ENCODE results near the gene CLEC4G.

DNA sequence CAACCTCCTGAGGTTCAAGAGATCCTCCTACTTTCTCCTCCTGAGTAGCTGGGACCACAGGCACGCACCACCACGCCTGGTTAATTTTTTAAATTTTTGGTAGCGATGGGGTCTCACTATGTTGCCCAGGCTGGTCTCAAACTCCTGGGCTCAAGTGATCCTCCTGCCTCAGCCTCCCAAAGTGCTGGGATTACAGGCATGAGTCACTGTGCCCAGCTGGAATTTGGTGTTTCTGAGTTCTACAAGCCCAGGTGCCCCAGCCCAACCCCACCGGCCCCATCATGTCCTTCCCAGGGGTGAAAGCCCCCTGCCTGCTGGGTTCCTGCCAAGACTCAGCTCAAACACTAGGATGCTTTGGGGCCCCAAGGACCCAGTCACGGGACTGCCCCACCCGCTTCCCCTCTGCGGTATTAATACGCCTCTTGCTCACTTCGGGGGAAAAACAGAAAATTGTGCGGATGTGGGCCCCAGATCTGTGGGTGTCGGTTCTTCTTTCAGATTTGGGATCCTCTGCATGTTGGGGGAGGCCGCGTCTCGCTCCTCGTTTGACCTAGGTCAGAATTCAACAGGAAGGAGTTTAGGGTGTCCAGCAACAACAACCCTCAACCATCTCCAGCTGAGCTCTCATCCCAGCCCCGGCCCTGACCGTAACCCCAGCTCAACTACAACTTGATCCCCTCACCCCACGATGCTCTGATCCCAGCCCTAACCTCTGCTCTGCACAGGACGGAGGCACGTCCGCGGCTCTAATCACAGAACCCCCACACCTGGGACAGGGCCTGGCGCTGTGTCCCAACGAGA lies 26.3 kb downstream of the CLEC4G start:
- TF ChIP-seq, protein P1, sequence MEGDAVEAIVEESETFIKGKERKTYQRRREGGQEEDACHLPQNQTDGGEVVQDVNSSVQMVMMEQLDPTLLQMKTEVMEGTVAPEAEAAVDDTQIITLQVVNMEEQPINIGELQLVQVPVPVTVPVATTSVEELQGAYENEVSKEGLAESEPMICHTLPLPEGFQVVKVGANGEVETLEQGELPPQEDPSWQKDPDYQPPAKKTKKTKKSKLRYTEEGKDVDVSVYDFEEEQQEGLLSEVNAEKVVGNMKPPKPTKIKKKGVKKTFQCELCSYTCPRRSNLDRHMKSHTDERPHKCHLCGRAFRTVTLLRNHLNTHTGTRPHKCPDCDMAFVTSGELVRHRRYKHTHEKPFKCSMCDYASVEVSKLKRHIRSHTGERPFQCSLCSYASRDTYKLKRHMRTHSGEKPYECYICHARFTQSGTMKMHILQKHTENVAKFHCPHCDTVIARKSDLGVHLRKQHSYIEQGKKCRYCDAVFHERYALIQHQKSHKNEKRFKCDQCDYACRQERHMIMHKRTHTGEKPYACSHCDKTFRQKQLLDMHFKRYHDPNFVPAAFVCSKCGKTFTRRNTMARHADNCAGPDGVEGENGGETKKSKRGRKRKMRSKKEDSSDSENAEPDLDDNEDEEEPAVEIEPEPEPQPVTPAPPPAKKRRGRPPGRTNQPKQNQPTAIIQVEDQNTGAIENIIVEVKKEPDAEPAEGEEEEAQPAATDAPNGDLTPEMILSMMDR (conservative IDR thresholded peaks at IDR 0.05): no peak
- TF ChIP-seq ZFX (IDR thresholded peaks at IDR 0.05): no peak

Measured in C4-2B (cell line).